Prostate gland (tissue), 2 donors: ENCODE results near the gene SF3A1. TPM values are rescaled to one million over a fixed set of nuclear protein-coding genes. Genes with fewer than 3 reads are reported as not detected.
A peak's percentile ranks its signal among the peaks of the same experiment; 100 is the strongest.

Source experiments
- DNase-seq: peaks from one replicate; pipeline ENCODE4 v3.0.0-alpha.2; 2019; ENCODE audit warnings: low spot score
- H3K27ac ChIP-seq, 2 donors: fragments of 200-600 bp; sonication (generic); 2 replicates each; pipeline ENCODE4 v1.5.1; 2017 to 2019
- H3K27me3 ChIP-seq: fragments of 200-600 bp; sonication (generic); replicated peaks from 2 replicates; pipeline ENCODE4 v1.5.1; 2019; ENCODE audit not compliant: insufficient read depth
- H3K36me3 ChIP-seq, 2 donors: fragments of 200-600 bp; sonication (generic); 1 replicate in 1 of 2; 2 replicates in 1 of 2; pipeline versions ENCODE4 v1.5.1 to v1.8.1; 2017 to 2019
- H3K4me1 ChIP-seq: fragments of 200-600 bp; sonication (generic); replicated peaks from 2 replicates; pipeline ENCODE4 v1.5.1; 2019
- H3K4me3 ChIP-seq, 2 donors: fragments of 200-600 bp; sonication (generic); 2 replicates each; pipeline ENCODE4 v1.5.1; 2017 to 2019
- H3K9me3 ChIP-seq: fragments of 200-600 bp; sonication (generic); 2 replicates; pipeline ENCODE4 v1.5.1; 2017
- CTCF ChIP-seq, 4 experiments: fragments of 200-600 bp in 2 of 4; fragments of 450-650 bp in 2 of 4; sonication (generic) in 2 of 4; IDR thresholded peaks; 1 replicate in 3 of 4; 2 replicates in 1 of 4; pipeline ENCODE4 v1.5.1; 2016 to 2019; ENCODE audit warnings: antibody characterized with exemption in 4 of 4, mild to moderate bottlenecking in 2 of 4, moderate library complexity in 2 of 4
- POLR2A ChIP-seq: fragments of 450-650 bp; IDR thresholded peaks from one replicate; pipeline ENCODE4 v1.6.1; 2016; ENCODE audit warnings: antibody characterized with exemption, mild to moderate bottlenecking
- POLR2AphosphoS5 ChIP-seq: sonication (generic); formaldehyde crosslinking; IDR thresholded peaks from one replicate; pipeline ENCODE4 v1.6.1; 2017; ENCODE audit warnings: antibody characterized with exemption
- WGBS: methylation state at CpG from one replicate; pipeline ENCODE4 v1.1.5; 2018; 5-methylcytosine and 5-hydroxymethylcytosine counted together
- intact Hi-C: fragments of 100-400 bp; cut with DNase I; formaldehyde crosslinking; loops from one replicate; pipeline ENCODE4 v1.14.2; 2022
- total RNA-seq, 2 donors: library from RNA; depleted of rRNA; stranded (reverse); fragments of >200 nt; gene quantifications; one replicate each; pipeline ENCODE4 v1.1.0, GENCODE V29; 2016

The SF3A1 gene
- total RNA-seq, 2 donors from 2014 or later: 108 to 134 TPM

- Histone ChIP-seq H3K9me3 (no peaks in the 10 kb centered on the region), H3K27ac (peak overlapping the region; percentile 81 to 95), H3K4me3 (no peak overlapping the region), H3K27me3 (no peaks in the 10 kb centered on the region), H3K4me1 (peaks cover 10% of the 10 kb centered on the region), H3K36me3 (no peaks in the 10 kb centered on the region)
- peak; percentile 69 for DNase-seq
- intact Hi-C loops: loop anchor here (5.0 kb wide), 1 partner anchor 95 kb away; no protein-coding TSS in a partner anchor
- TF ChIP-seq CTCF (IDR thresholded peaks at IDR 0.05): no peak
- peak; percentile 75 for TF ChIP-seq POLR2AphosphoS5
- TF ChIP-seq POLR2A: no peak
- 46% methylated on average over 9 of the region's 9 CpGs for WGBS
Measured at GRCh38 chr22:30392661-30393321, 36.1 kb upstream of the SF3A1 start.

GRCh38 chr22:30390974-30391691 lies 34.4 kb upstream of the SF3A1 start:
- TF ChIP-seq CTCF (IDR thresholded peaks at IDR 0.05) (peak; percentile 76 to 94 (median 92)), POLR2AphosphoS5 (peak; percentile 74), POLR2A (no peak)
- Histone ChIP-seq H3K4me1 (peaks cover 10% of the 10 kb centered on the region), H3K36me3 (no peaks in the 10 kb centered on the region), H3K4me3 (no peak overlapping the region), H3K27me3 (no peaks in the 10 kb centered on the region), H3K27ac (peak overlapping the region; percentile 0 to 95), H3K9me3 (no peaks in the 10 kb centered on the region)
- intact Hi-C loops: loop anchor here (5.0 kb wide), 1 partner anchor 96 kb away; no protein-coding TSS in a partner anchor
- 62% methylated on average over 5 of the region's 5 CpGs for WGBS
- DNase-seq: peak; percentile 80

- Histone ChIP-seq H3K27ac (peak within 1 kb of the TSS; percentile 57 to 76), H3K4me3 (peak within 1 kb of the TSS; percentile 55 to 57), H3K36me3 (no peaks in the 10 kb centered on the region), H3K4me1 (no peaks in the 10 kb centered on the region), H3K27me3 (no peaks in the 10 kb centered on the region), H3K9me3 (no peaks in the 10 kb centered on the region)
- intact Hi-C loops: loop anchor here (1.0 to 2.0 kb wide), 4 partner anchors 30 to 278 kb away; partner anchors contain the start of genes CCDC157 and SF3A1
- DNase-seq: peak; percentile 74
- WGBS: 1% methylated on average over 73 of the region's 95 CpGs
- TF ChIP-seq POLR2A: no peak
- peak; percentile 96 to 98 (median 97) for TF ChIP-seq CTCF (IDR thresholded peaks at IDR 0.05)
- TF ChIP-seq POLR2AphosphoS5: peak; percentile 22
Measured at GRCh38 chr22:30386960-30387827, 30.5 kb upstream of the SF3A1 start, which contains the start of gene RNF215. TSS of gene RNF215 (minus strand) at chr22:30387411. CDS start at chr22:30387313, 98 bp downstream.

- TF ChIP-seq CTCF (IDR thresholded peaks at IDR 0.05): no peak
- no peak for TF ChIP-seq POLR2A
- TF ChIP-seq POLR2AphosphoS5: no peak
- WGBS: 24% methylated on average over 10 of the region's 10 CpGs
- H3K27me3 ChIP-seq: no peaks in the 10 kb centered on the region
- peak overlapping the region; percentile 55 to 57 for H3K4me3 ChIP-seq
- H3K4me1 ChIP-seq: no peaks in the 10 kb centered on the region
- H3K36me3 ChIP-seq: no peaks in the 10 kb centered on the region
- intact Hi-C loops: loop anchor here (1.0 to 2.0 kb wide), 3 partner anchors 30 to 278 kb away; partner anchors contain the start of genes CCDC157 and SF3A1
- no peak for DNase-seq
- no peaks in the 10 kb centered on the region for H3K9me3 ChIP-seq
- H3K27ac ChIP-seq: peak overlapping the region; percentile 57 to 76
Measured at GRCh38 chr22:30386608-30386959, 29.9 kb upstream of the SF3A1 start.
